ENCODE measurements around the gene FAM219B. TPM values are rescaled to one million over a fixed set of nuclear protein-coding genes. Genes with fewer than 3 reads are reported as not detected.

FAM219B gene
- total RNA-seq, 5 donors from 2014 or later (not counting 1 experiment from before 2014, with no cell fraction given): 46.0 to 108 (median 96.6) TPM

DNA sequence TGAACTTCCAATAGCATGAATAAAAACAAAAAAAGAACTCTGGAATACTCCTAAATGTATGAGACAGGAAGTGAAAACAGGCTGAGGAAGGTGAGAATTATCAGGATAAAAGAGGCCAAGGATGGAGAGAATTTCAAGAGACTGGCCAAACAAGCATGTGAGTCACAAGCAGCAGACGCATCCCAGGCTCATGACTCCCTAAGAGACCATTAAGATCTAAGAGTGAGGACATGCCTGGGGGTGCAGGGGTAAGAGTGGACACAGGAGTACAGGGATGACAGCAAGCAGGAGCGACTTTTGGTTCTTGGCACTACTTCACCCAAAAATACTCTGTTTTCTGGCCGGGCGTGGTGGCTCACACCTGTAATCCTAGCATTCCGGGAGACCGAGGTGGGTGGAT lies 40.6 kb downstream of the FAM219B start:
- Mint-ChIP-seq H3K36me3 (peaks cover 17% of the 10 kb centered on the region), H3K4me3 (peak overlapping the region in 2 of 3 donors; percentile 3 to 67)

DNA sequence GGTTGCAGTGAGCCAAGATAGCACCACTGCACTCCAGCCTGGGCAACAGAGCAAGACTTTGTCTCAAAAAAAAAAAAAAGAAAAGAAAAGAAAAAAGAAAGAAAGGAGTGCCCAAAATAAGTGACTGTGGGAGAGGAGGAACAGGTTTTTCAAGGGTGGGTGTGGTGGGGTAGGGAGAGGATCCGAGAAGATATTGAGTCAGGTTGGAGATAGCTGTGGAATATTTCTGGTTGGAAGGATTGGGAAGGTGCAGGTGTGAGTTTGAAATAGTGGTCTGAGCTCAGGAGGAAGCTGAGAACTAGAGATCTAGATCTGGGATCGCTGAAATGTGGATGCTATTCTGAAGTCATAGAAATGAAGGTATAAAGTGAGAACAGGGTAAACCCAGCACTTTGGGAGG lies 41.3 kb downstream of the FAM219B start:
- DNase-seq: no peak
- no peak overlapping the region for H3K27ac ChIP-seq (ENCODE audit: low read length)
- Mint-ChIP-seq H3K27ac (peak overlapping the region; percentile 70 to 89), H3K9me3 (no peaks in the 10 kb centered on the region), H3K4me1 (peaks cover 70 to 77% (median 73%) of the 10 kb centered on the region in 3 donors), H3K27me3 (no peaks in the 10 kb centered on the region), H3K4me3 (peak overlapping the region in 1 of 3 donors; percentile 67), H3K36me3 (peaks cover 16% of the 10 kb centered on the region)
- H3K36me3 ChIP-seq (ENCODE audit: control insufficient read depth in 2 of 2, extremely low read depth in 1 of 2, insufficient read depth in 1 of 2, low read length in 1 of 2): peaks cover 0 to 8% of the 10 kb centered on the region in 2 donors
- 88% methylated on average over 2 of the region's 2 CpGs for WGBS (ENCODE audit: insufficient coverage)
- POLR2A ChIA-PET: interaction anchor here in 1 of 2 donors (1.0 kb wide), 1 partner anchor 18 kb away, joined by 3 read pairs; no protein-coding TSS in a partner anchor
- CTCF ChIA-PET: interaction anchor here (0.6 to 1.2 kb wide), 4 partner anchors 9 to 100 kb away, joined by 4 to 10 read pairs (median 4); no protein-coding TSS in a partner anchor
- H3K27me3 ChIP-seq (replicated peaks in 1 of 2; ENCODE audit: control insufficient read depth in 2 of 2, extremely low read depth in 1 of 2, insufficient read depth in 2 of 2, low read length in 1 of 2): no peaks in the 10 kb centered on the region
- H3K4me3 ChIP-seq (ENCODE audit: control insufficient read depth in 1 of 2, extremely low read depth in 1 of 2, low read length in 1 of 2): no peak overlapping the region
- no peaks in the 10 kb centered on the region for H3K9me3 ChIP-seq
- H3K4me1 ChIP-seq (ENCODE audit: control insufficient read depth in 1 of 2, extremely low read depth in 1 of 2, insufficient read depth in 2 of 2, low read length in 2 of 2): peaks cover 37 to 73% of the 10 kb centered on the region in 2 experiments
- ATAC-seq (replicated peaks in 1 of 4): no peak

More for the DNA sequence above, 40.6 kb downstream of the FAM219B start:
- POLR2A ChIA-PET: interaction anchor here in 1 of 2 donors (0.7 kb wide), 1 partner anchor 25 kb away, joined by 7 read pairs; no protein-coding TSS in a partner anchor
- H3K4me1 Mint-ChIP-seq: peaks cover 78 to 85% (median 80%) of the 10 kb centered on the region in 3 donors
- peaks cover 45 to 76% of the 10 kb centered on the region in 2 experiments for H3K4me1 ChIP-seq (ENCODE audit: control insufficient read depth in 1 of 2, extremely low read depth in 1 of 2, insufficient read depth in 2 of 2, low read length in 2 of 2)
- no peaks in the 10 kb centered on the region for H3K27me3 ChIP-seq (replicated peaks in 1 of 2; ENCODE audit: control insufficient read depth in 2 of 2, extremely low read depth in 1 of 2, insufficient read depth in 2 of 2, low read length in 1 of 2)
- 95% methylated on average over 5 of the region's 6 CpGs for WGBS (ENCODE audit: insufficient coverage)
- H3K36me3 ChIP-seq (ENCODE audit: control insufficient read depth in 2 of 2, extremely low read depth in 1 of 2, insufficient read depth in 1 of 2, low read length in 1 of 2): peaks cover 0 to 16% of the 10 kb centered on the region in 2 donors
- H3K9me3 Mint-ChIP-seq: no peaks in the 10 kb centered on the region
- ATAC-seq (replicated peaks in 1 of 4) (no peak), DNase-seq (no peak)
- H3K4me3 ChIP-seq (ENCODE audit: control insufficient read depth in 1 of 2, extremely low read depth in 1 of 2, low read length in 1 of 2): no peak overlapping the region
- no peaks in the 10 kb centered on the region for H3K9me3 ChIP-seq
- CTCF ChIA-PET: interaction anchor here in 1 of 2 donors (0.7 kb wide), 1 partner anchor 101 kb away, joined by 4 read pairs; no protein-coding TSS in a partner anchor
- peak overlapping the region; percentile 70 to 89 for H3K27ac Mint-ChIP-seq
- no peak overlapping the region for H3K27ac ChIP-seq (ENCODE audit: low read length)
- H3K27me3 Mint-ChIP-seq: no peaks in the 10 kb centered on the region

DNA sequence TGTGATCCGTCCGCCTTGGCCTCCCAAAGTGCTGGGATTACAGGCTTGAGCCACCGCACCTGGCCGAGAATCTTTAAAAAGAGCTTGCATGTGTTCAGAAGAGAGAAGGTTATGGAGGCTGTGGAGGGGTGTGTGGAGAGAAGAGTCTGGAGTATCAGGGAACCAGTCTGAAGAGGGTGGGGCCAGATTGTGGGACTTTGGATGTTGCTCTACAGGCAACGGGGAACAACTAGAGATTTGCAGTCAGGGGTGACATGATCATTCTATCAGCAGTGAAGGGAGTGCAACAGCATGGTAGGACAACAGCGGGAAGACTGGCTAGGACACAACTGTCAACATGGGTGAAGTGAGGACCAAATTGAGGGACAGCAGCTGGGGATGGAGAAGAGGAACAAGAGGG lies 42.4 kb downstream of the FAM219B start:
- ChIA-PET CTCF (interaction anchor here (1.0 to 1.2 kb wide), 2 partner anchors 7 to 76 kb away, joined by 3 to 10 read pairs; no protein-coding TSS in a partner anchor), POLR2A (interaction anchor here in 1 of 2 donors (0.5 to 0.6 kb wide), 2 partner anchors 13 to 18 kb away, joined by 3 to 5 read pairs; no protein-coding TSS in a partner anchor)
- 79% methylated on average over 6 of the region's 6 CpGs for WGBS (ENCODE audit: insufficient coverage)
- Histone ChIP-seq H3K36me3 (ENCODE audit: control insufficient read depth in 2 of 2, extremely low read depth in 1 of 2, insufficient read depth in 1 of 2, low read length in 1 of 2) (peaks cover 0 to 11% of the 10 kb centered on the region in 2 donors), H3K27me3 (replicated peaks in 1 of 2; ENCODE audit: control insufficient read depth in 2 of 2, extremely low read depth in 1 of 2, insufficient read depth in 2 of 2, low read length in 1 of 2) (no peaks in the 10 kb centered on the region), H3K4me3 (ENCODE audit: control insufficient read depth in 1 of 2, extremely low read depth in 1 of 2, low read length in 1 of 2) (no peak overlapping the region), H3K9me3 (no peaks in the 10 kb centered on the region), H3K4me1 (ENCODE audit: control insufficient read depth in 1 of 2, extremely low read depth in 1 of 2, insufficient read depth in 2 of 2, low read length in 2 of 2) (peaks cover 33 to 73% of the 10 kb centered on the region in 2 experiments), H3K27ac (ENCODE audit: low read length) (no peak overlapping the region)
- H3K9me3 Mint-ChIP-seq: no peaks in the 10 kb centered on the region
- H3K36me3 Mint-ChIP-seq: peaks cover 13% of the 10 kb centered on the region
- peak overlapping the region in 1 of 3 donors; percentile 67 for H3K4me3 Mint-ChIP-seq
- DNase-seq (no peak), ATAC-seq (replicated peaks in 1 of 4) (no peak)
- peak overlapping the region; percentile 70 to 73 for H3K27ac Mint-ChIP-seq
- no peaks in the 10 kb centered on the region for H3K27me3 Mint-ChIP-seq
- peaks cover 66 to 72% (median 67%) of the 10 kb centered on the region in 3 donors for H3K4me1 Mint-ChIP-seq

DNA sequence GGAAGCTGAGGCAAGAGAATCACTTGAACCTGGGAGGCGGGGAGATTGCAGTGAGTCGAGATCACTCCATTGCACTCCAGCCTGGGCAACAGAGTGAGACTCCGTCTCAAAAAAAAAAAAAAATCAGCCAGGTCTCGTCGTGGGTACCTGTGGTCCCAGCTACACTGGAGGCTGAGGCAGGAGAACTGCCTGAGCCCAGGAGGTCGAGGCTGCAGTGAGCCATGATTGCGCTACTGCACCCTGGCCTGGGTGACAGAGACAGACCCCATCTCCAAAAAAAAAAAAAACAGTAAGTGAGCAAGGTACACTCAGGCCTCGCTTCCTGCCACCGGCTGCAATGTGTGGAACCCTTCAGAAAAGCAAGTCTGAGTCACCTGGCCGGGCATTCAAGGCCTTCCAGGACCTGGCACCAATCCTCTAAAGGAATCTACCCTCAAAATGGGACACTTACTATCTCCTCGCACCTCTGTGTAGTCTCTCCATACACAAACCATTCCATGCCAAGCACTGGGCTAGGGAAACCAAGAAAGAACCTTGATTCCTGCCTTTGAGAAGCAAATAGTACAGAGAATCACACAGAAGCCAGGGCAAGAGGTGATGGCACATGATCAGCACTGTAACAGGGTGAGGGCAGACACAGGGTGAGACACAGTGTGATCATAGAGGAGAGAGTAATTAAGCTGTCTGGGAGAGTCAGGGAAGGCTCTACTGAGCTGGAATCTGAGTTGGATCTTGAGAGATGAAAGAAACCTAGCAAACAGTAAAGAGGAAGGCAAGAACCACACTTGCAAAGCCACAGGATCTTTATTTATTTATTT lies 43.2 kb downstream of the FAM219B start:
- ChIA-PET POLR2A (interaction anchor here (0.7 kb wide), 2 partner anchors 7 to 25 kb away, joined by 4 read pairs; no protein-coding TSS in a partner anchor), CTCF (interaction anchor here in 1 of 2 donors (0.7 to 1.0 kb wide), 2 partner anchors 76 to 163 kb away, joined by 3 read pairs; no protein-coding TSS in a partner anchor)
- no peak for DNase-seq
- H3K27me3 ChIP-seq (replicated peaks in 1 of 2; ENCODE audit: control insufficient read depth in 2 of 2, extremely low read depth in 1 of 2, insufficient read depth in 2 of 2, low read length in 1 of 2): no peaks in the 10 kb centered on the region
- Mint-ChIP-seq H3K4me3 (peak overlapping the region in 1 of 3 donors; percentile 67), H3K36me3 (peaks cover 17% of the 10 kb centered on the region), H3K4me1 (peaks cover 66 to 70% (median 67%) of the 10 kb centered on the region in 3 donors), H3K27me3 (no peaks in the 10 kb centered on the region), H3K27ac (peak overlapping the region; percentile 77 to 90), H3K9me3 (no peaks in the 10 kb centered on the region)
- ATAC-seq (replicated peaks in 1 of 4): peak; percentile 40 to 69 (median 50)
- H3K27ac ChIP-seq (ENCODE audit: low read length): peak overlapping the region; percentile 17
- peaks cover 33 to 73% of the 10 kb centered on the region in 2 experiments for H3K4me1 ChIP-seq (ENCODE audit: control insufficient read depth in 1 of 2, extremely low read depth in 1 of 2, insufficient read depth in 2 of 2, low read length in 2 of 2)
- 52% methylated on average over 8 of the region's 11 CpGs for WGBS (ENCODE audit: insufficient coverage)
- H3K36me3 ChIP-seq (ENCODE audit: control insufficient read depth in 2 of 2, extremely low read depth in 1 of 2, insufficient read depth in 1 of 2, low read length in 1 of 2): peaks cover 0 to 13% of the 10 kb centered on the region in 2 donors
- no peak overlapping the region for H3K4me3 ChIP-seq (ENCODE audit: control insufficient read depth in 1 of 2, extremely low read depth in 1 of 2, low read length in 1 of 2)
- H3K9me3 ChIP-seq: no peaks in the 10 kb centered on the region

DNA sequence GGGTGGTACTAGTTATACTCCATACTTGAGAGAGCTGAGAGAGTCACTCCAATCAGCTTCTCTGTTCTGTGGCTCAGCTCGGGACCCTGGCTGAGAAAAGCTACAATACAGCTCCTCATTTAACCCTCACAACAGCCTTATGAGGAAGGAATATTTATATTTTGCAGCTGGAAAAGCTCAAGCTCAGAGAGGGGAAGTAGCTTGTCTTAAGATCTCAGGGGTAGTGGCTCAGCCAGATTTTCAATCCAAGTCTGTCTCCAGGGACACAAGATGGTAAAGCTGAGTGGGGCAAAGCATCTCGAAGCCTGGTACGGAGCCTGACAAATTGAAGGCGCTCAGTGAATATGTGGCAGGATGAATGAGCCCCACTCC lies 48.3 kb downstream of the FAM219B start:
- Histone ChIP-seq H3K27me3 (replicated peaks in 1 of 2; ENCODE audit: control insufficient read depth in 2 of 2, extremely low read depth in 1 of 2, insufficient read depth in 2 of 2, low read length in 1 of 2) (no peaks in the 10 kb centered on the region), H3K27ac (ENCODE audit: low read length) (peak overlapping the region; percentile 13), H3K4me3 (ENCODE audit: control insufficient read depth in 1 of 2, extremely low read depth in 1 of 2, low read length in 1 of 2) (no peak overlapping the region), H3K4me1 (ENCODE audit: control insufficient read depth in 1 of 2, extremely low read depth in 1 of 2, insufficient read depth in 2 of 2, low read length in 2 of 2) (peaks cover 10 to 50% of the 10 kb centered on the region in 2 experiments), H3K36me3 (ENCODE audit: control insufficient read depth in 2 of 2, extremely low read depth in 1 of 2, insufficient read depth in 1 of 2, low read length in 1 of 2) (peaks cover 15 to 34% of the 10 kb centered on the region in 2 donors), H3K9me3 (no peaks in the 10 kb centered on the region)
- ChIA-PET POLR2A (interaction anchor here in 1 of 2 donors (0.6 kb wide), 1 partner anchor 16 kb away, joined by 3 read pairs; no protein-coding TSS in a partner anchor), CTCF (interaction anchor here (0.6 to 1.8 kb wide), 7 partner anchors 8 to 89 kb away, joined by 3 to 11 read pairs (median 5); partner anchors contain the start of gene COX5A (in 1 of the 2))
- Mint-ChIP-seq H3K9me3 (no peaks in the 10 kb centered on the region), H3K27ac (peak overlapping the region; percentile 81 to 83), H3K4me3 (peak overlapping the region in 1 of 3 donors; percentile 13), H3K4me1 (peaks cover 45 to 47% (median 45%) of the 10 kb centered on the region in 3 donors), H3K27me3 (no peaks in the 10 kb centered on the region), H3K36me3 (peaks cover 10% of the 10 kb centered on the region)
- DNase-seq (no peak), ATAC-seq (replicated peaks in 1 of 4) (no peak)
- WGBS (ENCODE audit: insufficient coverage): no CpG with 5 or more reads among the region's 4 CpGs

Data from T-cell (primary cell).